Urothelium cell line (cell line): ENCODE data around the gene BTBD1.
A peak's percentile ranks its signal among the peaks of the same experiment; 100 is the strongest.

Experiments
- DNase-seq: peaks from one replicate; pipeline ENCODE4 v3.0.0; 2011; ENCODE audit warnings: low spot score, mixed read lengths
- FAIRE-seq: peaks from 2 replicates; lab custom pipeline; 2011; peaks lifted over from hg19 to GRCh38; lab: Jason Lieb, UNC

Gene BTBD1

DNA sequence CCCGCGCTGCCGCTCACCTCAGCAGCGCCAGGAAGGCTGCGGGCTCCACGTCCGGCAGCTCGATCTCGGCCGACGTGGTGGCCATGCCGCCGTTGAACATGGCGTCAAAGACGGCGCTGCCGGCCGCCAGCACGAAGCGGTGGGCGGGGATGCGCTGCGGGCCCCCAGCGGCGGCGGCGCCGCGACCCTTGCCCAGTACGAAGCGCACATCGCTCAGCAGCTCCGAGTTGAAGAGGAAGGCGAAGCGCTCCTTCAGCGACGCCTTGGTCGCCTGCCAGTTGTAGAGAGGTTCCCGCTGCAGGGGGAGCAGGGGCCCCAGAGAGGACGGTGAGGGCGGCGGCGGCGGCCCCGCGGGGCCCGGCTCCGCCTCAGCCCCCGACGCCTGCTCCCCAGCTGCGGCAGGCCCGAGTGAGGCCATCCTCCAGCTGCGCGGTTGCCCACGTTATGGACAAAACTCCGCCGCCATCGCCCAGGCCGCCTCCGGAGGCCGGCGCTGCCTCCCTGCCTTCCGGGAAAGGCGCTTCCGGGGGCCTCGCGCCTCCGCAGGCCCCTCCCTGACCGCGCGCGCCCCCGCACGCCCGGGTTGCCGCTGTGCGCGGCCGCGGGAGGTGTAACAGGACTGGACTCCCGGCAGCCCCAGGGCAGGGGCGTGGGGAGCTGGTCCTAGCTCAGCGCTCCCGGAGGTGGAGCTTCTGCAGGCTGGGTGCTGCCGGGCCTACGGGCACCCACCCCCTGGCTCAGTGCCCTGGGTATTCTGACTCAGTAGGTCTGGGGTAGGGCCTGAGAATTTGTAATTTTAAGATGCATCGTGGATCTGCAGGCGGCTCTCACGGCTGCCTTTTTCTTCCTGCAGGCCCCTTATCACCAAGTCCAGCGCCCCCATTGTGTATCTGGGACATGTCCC is at the start of gene BTBD1:
Gene BTBD1, minus strand, starts transcription at position 519 of the 904 bp plus-strand sequence. Its CDS starts 101 bp downstream, at position 418.
- peak; percentile 50 for FAIRE-seq
- DNase-seq, result peak; percentile 99

DNA sequence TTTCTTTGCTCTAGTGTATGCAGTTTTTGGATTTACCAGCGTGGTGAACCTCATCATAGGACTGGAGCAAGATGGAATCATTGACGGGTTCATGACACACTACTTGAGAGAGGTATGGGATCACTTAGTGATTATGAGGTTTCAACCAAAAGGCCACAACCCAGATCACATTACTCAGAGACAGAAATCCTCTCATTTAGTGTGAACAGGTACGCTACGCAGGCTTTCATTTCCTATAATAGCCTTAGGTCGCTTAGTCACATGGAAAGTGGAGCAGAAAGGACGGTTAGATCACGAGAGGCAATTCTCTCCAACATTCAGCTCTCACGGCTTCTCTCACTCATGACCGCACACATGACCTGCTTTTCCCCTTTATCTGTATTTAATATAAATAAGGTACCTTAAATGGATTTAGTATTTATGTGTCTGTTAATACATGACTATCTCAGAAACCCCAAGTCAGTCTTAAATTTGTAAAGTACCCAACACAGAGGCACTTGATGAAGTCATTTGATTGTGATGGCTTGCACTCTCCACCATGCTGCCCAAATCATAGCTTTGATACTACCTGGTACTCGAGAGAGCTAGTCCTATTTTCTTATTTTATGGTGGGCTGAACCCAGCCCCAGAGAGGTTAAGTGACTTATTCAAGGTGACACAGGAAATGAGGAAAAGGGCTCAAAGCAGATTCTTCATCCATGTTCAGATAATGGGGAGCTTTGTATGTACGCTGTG is 48.9 kb upstream of the BTBD1 start:
- FAIRE-seq (no peak), DNase-seq (no peak)

DNA sequence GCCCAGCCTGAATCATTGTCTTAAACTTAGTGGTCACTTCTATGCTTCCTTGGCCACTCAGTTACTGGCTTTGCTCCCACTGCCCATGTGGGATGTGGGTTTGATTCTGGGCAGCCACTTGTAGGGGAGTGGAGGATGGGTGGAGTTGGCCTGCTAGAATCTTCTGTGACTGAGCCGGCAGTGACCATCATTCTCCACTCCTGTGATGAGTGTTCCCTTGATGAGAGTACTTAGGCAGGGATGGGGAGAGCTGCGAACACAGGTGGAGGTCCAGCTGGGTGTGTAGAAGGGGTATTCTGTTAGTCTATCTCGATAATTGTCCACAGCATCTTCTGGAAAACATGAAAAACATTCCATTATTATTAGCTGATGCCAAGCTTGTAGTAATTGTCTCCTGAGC is 48.4 kb upstream of the BTBD1 start:
- DNase-seq (no peak), FAIRE-seq (no peak)

DNA sequence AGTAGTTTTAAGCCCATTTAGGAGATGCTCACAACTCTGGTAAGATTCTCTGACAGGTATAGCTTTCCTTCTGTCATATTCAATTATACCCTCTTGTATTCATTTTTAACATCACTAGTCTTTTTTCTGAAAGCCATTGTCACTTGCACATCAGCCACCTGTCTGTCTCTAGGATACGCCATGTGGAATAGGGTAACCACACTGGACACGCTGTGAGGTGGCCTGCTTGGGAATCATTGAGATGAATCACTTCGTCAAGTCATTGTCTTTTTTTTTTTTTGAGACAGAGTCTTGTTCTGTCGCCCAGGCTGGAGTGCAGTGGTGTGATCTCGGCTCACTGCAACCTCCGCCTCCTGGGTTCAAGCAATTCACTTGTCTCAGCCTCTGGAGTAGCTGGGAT is 47.8 kb upstream of the BTBD1 start:
- DNase-seq, result no peak
- no peak for FAIRE-seq

DNA sequence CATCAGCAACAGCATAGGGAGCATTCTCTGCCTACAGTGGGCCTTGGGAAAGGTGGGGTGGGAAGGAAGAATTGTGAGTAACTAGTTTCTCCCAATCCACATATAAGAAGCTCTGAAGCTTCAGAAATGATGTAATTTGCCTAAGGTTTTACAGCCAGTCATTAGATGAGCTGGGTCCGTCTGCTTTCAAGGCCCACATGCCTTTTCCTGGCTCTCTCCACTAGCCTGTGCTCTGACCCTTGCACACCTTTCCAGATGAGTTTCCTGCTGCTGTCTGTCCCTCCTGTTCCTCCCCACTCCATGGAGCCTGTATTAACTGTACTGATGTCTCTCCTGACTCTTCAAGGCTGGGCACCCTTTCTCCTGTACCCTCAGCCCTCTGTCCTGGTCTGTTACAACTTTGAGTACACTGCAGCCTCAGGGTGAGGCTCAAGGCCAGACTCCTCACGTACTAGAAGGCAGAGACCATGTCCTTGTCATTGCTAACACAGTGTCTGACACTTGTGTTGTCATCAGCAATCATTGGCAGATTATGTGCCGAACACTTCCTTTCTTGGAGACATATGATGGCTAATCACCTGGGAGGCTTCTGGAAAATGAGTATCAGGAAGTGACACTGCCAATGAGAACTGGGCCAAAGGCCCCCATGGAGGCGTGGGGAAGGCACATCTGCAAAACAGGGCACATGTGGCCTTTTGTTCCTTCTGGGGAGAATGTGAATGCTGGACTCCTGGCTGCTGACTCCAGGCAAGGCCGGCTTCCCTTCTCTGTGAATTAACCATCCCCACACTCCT is 47.0 kb upstream of the BTBD1 start:
- DNase-seq, result no peak

DNA sequence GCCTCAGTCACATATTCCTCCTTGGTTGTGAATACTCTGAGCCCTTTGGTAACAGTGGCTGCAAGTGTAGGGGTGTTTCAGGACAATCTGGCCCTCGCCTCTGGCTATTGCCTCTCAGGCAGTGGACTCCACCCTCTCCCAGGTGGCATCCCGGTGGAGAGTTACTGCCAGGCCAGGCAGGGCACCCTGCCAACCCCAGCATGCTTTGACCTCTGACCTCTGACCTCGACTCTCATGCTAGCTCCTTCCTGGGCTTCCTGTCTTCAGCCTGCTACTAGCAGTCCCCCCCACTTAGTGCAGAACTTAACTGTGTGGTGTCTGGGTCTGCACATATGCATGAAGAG is 45.9 kb upstream of the BTBD1 start:
- no peak for DNase-seq
- FAIRE-seq, result no peak

More for the DNA sequence above, 47.0 kb upstream of the BTBD1 start:
- FAIRE-seq, result no peak

DNA sequence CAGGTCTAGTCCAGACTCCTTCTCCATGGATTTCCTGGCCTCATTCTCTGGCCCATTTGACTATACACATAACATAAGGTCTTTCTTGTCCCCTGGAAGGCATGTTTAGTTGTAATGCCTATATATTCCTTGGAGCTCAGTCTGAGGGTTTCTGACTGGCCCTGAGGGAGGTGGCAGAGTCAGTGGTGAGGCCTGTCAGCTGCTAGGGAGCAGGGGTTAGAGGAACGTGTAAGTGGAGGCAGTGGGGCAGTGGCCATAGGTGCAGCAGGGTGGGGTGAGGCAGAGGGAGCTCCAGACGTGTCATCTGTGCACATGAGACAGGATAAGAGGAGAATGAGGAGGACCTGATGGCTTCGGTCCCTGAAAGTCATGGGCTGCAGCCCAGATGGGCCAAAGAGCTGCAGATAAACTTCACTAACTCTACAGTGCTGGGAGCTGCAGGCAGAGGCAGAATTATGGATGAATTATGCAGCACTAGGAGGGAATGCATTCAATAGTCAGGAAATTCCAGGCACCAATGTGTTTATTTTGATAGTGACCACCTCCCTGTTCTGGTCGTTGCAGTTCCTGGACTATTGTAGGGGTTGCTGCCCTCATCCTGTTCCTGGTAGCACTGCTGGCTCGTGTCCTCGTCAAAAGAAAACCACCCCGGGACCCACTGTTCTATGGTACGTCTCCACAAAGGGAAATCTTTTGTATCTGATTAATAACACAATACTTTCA is 45.3 kb upstream of the BTBD1 start:
- no peak for DNase-seq
- FAIRE-seq, result no peak

DNA sequence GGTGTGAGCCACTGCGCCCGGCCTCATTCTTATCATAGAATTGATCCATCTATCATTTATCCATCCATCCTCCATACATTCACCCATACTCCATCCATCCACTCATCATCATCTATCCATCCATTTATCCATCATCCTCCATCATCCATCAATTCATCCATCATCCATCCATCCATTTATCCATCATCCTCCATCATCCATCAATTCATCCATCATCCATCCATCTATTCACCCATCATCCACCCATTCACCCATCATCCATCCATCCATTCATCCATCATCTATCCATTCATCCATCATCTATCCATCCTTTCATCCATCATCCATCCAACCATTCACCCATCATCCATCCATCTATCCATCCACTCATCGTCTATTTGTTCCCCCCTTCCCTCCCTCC is 44.1 kb upstream of the BTBD1 start:
- DNase-seq (no peak), FAIRE-seq (peak; percentile 61)

DNA sequence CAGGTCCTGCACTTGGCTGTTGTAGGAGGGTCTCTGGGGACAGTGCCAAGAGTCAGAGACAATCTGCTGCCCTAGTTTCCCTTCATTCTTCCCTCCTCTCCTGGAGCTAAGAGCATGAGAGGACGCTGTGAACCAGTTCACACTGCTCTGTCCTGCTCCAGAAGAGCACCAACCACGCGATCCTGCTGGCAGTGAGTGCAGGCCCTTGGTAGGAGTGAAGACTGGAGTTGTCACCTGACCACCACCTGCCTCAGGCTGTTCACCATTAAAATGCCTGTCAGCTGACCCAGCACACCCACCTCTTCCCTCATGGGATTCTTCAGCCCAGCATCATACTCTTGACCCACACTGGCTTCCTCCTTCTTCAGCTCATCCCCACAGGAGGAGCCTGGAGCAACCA is 43.3 kb upstream of the BTBD1 start:
- DNase-seq (no peak), FAIRE-seq (no peak)

DNA sequence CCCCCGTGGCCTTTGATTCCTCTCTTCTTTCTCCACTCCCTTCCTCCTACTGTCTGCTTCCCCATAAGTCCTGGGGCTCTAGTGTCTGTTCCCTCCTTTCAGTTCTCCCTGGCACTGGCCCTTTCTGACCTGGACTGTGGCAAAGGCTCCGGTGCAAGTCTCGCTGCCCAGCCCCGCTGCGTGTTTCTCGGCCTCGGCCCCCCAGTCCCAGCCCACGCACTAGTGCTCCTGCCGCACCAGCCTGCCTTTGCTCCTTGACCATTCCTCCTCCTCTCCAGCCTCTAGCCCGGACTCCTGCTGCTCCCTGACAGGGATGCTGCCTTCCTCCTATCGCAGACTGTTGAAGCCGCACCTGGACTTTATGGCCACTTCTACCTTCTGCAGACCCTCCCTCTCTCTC is 42.5 kb upstream of the BTBD1 start:
- DNase-seq (no peak), FAIRE-seq (no peak)

DNA sequence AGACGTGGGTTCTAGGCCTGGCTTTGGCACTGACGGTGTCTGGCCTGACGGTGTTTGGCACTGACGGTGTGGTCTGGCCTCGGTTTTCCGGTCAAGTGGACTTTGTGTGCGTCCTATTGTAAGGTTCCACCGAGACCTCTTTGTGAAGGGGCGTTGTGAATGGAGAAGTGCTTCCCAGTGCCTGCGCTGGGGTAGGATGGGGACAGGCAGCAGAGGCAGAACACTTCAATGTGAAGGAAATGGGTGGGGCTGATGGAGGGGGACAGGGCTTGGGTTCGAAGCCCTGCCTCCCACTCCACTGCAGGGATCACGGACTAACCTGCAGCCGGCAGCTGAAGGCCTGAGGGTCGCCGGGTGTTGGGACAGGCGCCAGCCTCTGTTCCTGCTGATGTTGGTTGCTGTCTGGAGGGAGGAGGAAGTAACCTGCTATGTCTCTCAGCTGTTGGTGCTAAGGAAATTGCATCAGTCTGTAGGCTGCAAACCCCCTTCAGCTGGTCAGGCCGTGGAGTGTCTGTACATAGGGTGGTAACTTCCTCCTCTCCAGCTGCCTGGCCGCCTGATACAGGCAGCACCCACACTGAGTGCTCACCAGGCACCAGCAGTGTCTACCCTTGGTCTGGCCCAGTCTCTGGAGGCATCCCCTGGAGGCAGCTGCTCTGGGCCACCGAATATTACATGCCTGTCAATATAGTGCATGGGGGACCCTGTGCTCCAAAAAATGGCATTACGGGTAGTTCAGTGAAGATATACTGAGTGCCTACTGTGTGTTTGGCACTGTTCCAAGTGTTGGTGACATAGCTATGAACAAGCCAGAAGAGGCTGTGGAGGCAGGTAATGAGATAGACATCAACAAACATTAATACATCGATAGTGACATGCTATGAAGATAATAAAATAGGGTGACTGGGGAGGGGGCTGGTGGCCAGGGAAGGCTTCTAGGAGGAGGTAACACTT is 41.5 kb upstream of the BTBD1 start:
- FAIRE-seq (no peak), DNase-seq (no peak)

DNA sequence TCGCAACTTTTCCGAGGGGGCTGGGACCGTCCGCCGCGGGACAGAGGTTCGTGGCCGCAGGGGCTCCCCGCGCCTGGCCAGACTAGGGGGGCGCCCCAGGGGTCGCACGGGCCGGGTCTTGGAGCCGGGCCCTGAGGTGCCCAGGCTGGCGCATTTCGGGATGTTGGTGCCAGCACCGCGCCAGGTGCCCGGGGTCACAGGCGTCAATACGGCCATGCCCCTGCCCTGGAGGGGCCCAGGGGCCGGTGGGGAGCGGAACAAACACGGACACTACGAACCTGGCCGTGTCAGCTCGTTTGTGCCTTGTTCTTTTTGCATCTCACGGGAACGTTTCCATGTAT is 40.8 kb upstream of the BTBD1 start:
- no peak for DNase-seq
- no peak for FAIRE-seq

DNA sequence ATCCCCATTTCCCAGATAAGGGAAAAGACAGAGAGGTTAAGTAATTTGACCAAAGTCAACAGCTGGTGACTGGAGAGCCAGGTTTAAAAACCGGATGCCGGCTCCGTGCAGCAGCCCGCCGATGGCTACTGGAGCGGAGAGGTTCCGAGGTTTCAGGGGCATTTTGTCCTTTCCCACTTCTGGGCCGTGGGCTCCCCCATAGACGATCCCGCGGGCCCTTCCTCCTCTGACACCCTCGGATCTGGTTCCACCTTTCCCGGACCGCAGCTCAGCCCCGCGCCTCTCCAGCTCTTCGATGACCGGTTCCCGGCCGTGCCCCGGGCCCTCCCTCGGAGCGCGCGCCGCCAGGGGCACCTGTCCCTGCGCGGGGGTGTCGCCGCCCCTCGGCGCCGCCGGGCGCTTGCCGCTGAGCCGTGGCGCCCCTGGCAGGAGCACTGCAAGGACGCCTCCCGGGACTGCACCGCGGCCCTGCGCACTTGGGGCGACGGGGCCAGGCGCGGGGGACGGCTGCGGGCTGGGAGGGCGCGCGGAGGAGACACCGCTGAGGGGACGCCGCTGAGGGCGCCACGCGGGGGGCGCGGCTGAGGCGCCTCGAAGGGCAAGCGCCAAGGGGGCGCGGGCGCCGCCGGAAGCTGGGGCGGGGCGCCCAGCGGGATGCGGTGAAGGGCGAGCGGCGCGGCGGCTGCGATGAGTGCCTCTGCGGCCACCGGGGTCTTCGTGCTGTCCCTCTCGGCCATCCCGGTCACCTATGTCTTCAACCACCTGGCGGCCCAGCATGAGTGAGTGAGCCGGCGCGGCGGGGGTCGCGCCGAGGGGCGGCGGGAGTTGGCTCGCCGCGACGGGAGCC is 40.2 kb upstream of the BTBD1 start, which contains the start of gene TM6SF1:
Gene TM6SF1, plus strand, starts transcription at position 652 of the 847 bp plus-strand sequence. Its CDS starts 36 bp downstream, at position 688.
- no peak for DNase-seq
- FAIRE-seq, result no peak

DNA sequence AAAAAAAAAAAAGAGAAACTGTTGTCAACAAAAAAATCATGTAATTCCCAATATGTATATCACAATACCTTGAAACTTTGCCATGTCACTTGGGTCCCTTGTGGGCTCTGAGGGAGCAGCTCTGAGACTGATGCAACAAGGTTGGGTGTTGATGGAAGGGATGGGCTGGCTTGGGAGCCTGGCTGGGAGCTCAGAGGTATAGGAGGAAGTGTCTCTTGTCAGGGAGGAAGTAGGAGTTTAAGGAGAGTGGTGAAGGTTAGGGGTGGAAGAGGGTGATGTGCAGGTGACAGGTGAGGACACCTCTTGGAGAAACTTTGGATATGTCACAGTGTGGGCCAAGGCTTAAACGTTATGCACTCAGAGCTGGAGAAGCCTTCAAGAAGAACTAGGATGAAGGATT is 38.4 kb upstream of the BTBD1 start:
- FAIRE-seq, result no peak

DNA sequence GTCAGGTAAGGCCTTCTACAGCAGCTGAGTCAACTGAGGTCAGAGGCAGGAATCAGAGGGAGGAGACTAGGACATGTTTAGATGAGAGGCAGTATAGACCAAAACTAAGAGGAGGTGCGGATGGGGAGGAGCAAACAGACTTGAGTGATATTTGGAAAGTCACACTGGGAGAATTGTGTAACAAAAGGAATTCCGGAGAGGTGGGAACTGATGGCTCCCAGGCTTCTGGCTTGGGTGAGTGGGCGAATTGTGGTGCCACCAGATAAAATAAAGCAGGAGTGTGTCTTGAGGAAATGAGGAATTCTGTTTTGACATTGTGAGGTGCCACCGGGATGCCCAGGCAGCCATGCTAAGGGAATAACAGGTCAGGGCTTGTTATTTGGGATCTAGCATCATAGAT is 37.1 kb upstream of the BTBD1 start:
- FAIRE-seq, result no peak
- DNase-seq, result no peak

More for the DNA sequence above, 38.4 kb upstream of the BTBD1 start:
- no peak for DNase-seq

DNA sequence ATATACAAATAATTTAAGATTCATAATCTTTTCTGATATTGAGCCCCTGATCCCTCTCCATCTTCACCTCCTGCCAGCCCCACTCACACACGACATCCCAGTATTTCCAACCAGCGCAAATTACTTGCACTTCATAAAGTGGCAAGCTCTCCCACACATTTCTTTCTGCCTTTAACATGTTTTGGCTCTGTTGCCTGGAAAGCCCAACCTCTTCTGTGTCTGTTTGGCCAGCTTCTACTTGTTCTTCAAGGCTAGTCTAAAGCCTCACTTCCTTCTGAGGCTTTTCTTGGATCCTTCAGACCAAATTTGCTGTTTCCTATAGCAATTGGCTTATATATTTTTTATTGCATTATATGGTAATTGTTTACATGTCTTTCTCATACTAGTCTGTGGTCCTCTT is 35.3 kb upstream of the BTBD1 start:
- DNase-seq, result no peak
- FAIRE-seq, result no peak

DNA sequence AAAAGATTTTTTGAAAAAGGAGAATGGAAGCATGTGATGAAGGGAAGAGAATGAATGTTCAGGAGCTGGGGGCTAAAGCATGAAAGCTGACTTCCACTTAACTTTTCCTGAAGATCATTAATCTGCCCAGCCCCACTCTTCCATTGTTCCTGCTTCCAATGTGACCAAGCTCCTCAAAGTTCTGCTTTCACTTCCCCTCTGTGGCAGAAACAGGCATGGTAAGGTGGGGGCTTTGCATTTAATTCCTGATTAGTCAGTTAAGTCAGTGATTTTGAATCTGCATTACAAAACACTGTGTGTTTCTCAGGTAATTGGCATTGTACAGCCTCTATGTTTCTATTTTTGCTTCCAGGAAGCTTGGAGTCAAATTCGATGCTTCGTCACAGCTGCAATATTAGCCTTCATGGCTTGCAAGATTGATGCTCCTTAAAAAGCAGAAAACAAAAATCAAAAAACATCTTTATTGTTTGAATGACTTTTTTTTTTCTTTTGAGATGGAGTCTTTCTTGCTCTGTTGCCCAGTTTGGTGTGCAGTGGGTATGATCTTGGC is 33.1 kb upstream of the BTBD1 start:
- FAIRE-seq (no peak), DNase-seq (no peak)

DNA sequence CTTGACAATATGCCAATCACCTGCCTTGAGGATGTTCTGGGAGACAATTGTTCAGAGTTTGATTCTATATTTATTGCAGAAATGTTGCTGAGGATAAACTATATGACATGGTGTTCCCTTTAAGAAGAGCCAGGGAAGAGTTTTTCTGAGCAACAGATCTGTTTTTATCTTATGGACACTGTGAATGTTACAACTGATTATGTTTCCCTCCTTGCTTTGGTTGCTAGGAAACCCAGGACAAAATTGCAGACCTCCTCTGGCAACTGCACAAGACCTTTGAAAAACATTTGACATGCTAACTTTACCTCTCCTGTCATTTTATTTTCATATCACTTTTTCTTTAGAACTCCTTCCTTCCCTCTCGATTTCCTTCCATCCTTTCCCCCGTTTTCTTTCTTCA is 32.2 kb upstream of the BTBD1 start:
- FAIRE-seq (no peak), DNase-seq (no peak)
